Loucy (cell line): ENCODE measurements around the gene DRAM2.

Source experiments
- EZH2phosphoT487 ChIP-seq: fragments of 200-600 bp; IDR thresholded peaks from 2 replicates; pipeline ENCODE4 v1.6.1; 2018; ENCODE audit warnings: antibody characterized with exemption, mild to moderate bottlenecking, moderate library complexity, borderline replicate concordance
- TF ChIP-seq, protein P1 (sequence below): fragments of 200-600 bp; sonication (generic); conservative IDR thresholded peaks from 2 replicates; pipeline ENCODE4 v1.5.1; 2014; ENCODE audit warnings: mild to moderate bottlenecking, antibody characterized with exemption, low read length

DNA sequence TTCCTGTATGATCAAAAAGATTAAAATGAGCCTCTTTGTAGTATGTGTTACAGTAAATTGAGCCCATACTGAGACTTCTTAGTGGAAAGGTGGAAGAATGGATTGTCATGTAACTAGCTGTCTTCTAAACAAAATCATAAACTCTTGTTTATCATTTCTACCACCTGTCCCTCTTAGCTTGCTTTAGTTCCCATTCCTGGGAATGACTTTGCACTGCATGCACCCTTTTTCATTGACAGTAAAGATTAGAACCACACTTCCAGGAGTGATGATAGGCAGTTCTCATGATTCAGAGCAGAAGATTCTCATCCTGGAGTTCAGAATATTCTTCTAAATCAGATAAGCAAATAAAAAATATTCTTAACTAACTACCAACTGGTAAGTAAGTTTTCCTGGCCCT is 32.6 kb upstream of the DRAM2 start:
- TF ChIP-seq, protein P1, sequence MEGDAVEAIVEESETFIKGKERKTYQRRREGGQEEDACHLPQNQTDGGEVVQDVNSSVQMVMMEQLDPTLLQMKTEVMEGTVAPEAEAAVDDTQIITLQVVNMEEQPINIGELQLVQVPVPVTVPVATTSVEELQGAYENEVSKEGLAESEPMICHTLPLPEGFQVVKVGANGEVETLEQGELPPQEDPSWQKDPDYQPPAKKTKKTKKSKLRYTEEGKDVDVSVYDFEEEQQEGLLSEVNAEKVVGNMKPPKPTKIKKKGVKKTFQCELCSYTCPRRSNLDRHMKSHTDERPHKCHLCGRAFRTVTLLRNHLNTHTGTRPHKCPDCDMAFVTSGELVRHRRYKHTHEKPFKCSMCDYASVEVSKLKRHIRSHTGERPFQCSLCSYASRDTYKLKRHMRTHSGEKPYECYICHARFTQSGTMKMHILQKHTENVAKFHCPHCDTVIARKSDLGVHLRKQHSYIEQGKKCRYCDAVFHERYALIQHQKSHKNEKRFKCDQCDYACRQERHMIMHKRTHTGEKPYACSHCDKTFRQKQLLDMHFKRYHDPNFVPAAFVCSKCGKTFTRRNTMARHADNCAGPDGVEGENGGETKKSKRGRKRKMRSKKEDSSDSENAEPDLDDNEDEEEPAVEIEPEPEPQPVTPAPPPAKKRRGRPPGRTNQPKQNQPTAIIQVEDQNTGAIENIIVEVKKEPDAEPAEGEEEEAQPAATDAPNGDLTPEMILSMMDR: no peak
- TF ChIP-seq EZH2phosphoT487: no peak
